HFF-Myc (cell line): ENCODE measurements around the gene HPN.
A peak's percentile ranks its signal among the peaks of the same experiment; 100 is the strongest.

Experiments
- DNase-seq: peaks from one replicate; pipeline ENCODE4 v3.0.0-alpha.2; 2011; ENCODE audit warnings: low read depth; ENCODE audit errors: extremely low read depth
- H3K4me3 ChIP-seq: replicated peaks from 2 replicates; pipeline ENCODE4 v1.5.1; 2011; ENCODE audit warnings: low read depth, mild to moderate bottlenecking, control low read depth, low read length
- TF ChIP-seq, protein P1 (sequence below): IDR thresholded peaks from 2 replicates; pipeline ENCODE4 v1.5.1; 2012; ENCODE audit warnings: mild to moderate bottlenecking, low read depth, low read length, control low read depth; ENCODE audit errors: missing control alignments

The HPN gene

DNA sequence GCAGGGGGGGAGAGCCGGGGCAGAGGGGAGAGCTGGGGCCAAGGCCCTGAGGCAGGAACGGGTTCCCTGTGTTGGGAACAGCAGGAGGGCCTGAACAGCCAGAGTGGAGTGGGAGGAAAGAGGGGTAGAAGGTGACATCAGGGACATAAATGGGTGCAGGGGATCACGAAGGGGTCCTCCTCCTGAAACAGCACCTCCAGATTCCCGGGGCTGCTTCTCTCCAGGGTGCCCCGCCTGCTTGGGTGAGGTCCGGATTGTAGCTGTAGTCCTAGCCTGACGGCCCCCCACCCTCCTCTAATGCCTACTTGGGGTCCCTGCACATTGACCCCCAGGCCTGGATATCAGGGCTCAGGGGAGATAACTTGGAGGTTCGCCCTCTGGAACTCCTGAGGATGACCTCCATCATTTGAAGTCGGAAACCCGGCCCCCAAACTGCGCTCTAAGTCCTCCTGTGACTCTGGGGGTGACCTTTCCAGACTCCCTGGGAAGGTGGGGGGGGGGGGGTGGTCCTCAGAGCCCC, 11.7 kb upstream of the HPN start:
- no peak for DNase-seq

DNA sequence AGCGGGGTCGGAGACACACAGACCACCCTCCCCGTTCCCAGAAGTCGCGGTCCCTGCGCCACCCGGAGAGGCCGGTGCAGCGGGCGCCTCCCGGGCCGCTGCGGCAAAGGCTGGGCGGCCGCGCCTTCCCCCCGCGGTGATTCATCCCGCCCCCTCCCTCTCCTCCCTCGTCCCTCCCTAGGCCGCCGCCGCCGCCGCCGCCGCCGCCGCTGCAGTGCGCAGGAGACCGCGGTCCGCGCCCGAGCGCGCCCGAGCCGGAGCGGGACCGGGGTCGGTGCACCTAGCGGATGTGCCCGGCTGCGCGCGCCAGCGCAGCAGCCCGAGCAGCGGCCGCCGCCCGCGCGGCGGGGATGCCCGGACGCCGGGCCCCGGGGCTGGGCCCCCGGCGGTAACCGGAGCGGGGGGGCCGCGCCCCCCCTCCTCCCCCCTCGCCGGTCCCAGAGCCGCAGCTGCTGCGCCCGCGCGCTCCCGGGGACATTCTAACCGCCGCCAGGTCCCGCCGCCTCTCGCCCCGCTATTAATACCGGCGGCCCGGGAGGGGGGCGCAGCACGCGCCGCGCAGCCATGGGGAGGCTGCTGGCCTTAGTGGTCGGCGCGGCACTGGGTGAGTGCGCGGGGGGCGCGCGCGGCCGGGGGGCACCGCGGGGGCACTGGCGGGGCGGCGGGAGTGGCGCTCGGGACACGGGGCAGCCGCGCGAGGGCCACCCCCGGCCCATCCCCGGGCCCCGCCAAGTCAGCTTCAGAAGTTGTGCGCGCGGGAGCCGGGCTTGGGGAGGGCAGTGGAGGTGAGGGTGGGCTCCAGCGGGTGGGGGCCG, 11.1 kb upstream of the HPN start, which contains the start of gene SCN1B:
Gene SCN1B, plus strand, starts transcription at position 214 of the 815 bp plus-strand sequence. Its CDS starts 351 bp downstream, at position 565.
- H3K4me3 ChIP-seq, result peak within 1 kb of the TSS; percentile 38
- TF ChIP-seq, protein P1, sequence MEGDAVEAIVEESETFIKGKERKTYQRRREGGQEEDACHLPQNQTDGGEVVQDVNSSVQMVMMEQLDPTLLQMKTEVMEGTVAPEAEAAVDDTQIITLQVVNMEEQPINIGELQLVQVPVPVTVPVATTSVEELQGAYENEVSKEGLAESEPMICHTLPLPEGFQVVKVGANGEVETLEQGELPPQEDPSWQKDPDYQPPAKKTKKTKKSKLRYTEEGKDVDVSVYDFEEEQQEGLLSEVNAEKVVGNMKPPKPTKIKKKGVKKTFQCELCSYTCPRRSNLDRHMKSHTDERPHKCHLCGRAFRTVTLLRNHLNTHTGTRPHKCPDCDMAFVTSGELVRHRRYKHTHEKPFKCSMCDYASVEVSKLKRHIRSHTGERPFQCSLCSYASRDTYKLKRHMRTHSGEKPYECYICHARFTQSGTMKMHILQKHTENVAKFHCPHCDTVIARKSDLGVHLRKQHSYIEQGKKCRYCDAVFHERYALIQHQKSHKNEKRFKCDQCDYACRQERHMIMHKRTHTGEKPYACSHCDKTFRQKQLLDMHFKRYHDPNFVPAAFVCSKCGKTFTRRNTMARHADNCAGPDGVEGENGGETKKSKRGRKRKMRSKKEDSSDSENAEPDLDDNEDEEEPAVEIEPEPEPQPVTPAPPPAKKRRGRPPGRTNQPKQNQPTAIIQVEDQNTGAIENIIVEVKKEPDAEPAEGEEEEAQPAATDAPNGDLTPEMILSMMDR, result no peak
- DNase-seq, result no peak

More for the DNA sequence above, 11.7 kb upstream of the HPN start:
- TF ChIP-seq, protein P1, result no peak
- peak overlapping the region; percentile 23 for H3K4me3 ChIP-seq

DNA sequence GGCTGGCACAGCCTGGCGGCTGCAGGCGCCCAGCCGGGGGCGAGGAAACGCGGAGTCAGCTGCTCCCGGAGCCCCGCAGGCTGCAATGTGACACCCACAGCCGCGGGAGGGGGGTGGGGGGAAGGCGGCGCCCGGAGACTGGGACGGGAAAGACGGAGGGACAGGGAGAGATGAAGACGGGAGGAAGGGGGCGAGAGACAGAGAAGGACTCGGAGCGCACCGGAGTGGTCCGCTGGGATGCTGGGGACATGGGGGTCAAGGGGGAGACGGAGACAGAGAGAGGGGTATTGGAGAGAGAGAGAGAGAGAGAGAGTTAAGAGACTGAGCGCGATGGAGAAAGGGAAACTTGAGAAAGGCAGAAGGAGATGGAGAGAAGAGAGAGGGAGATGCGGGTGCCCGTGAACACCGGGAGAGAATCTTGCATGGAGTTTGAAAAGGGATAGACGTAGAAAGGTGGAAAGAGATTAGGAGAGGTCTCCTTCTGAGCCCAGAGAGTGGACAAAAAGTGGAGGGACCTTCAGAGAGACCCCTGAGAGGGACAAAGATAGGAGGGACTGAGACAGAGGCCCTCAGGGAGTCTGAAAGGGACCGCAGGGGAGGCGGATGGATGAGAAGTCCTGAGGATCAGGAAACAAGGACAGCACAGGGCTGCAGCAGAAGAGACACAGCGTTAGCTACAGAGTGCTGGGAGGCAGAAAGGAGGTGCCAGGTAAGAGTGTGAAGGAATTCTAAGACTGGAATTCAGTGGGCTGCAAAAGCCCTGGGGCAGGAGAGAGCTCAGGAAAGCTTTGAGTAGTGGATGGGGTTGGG, 10.2 kb upstream of the HPN start:
- no peak for DNase-seq
- H3K4me3 ChIP-seq, result peak overlapping the region; percentile 38
- TF ChIP-seq, protein P1, result no peak

DNA sequence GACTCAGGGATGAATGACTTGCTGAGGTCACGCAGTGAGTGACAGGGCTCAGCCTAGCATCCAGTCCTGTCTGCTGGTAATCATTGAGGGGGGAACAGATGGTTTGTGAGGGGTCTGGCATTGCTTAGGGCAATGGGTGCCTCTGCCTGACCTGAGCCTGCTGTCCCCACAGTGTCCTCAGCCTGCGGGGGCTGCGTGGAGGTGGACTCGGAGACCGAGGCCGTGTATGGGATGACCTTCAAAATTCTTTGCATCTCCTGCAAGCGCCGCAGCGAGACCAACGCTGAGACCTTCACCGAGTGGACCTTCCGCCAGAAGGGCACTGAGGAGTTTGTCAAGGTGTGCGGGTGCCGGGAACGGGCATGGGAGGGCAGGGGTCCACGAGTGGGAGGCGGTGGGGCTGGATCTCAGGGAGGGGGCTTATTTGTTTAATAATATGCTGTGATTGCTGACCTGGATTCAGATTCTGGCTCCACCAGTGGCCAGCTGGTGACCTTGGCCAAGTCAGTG, 9.1 kb upstream of the HPN start:
- DNase-seq, result no peak
- no peak overlapping the region for H3K4me3 ChIP-seq
- TF ChIP-seq, protein P1, result no peak

DNA sequence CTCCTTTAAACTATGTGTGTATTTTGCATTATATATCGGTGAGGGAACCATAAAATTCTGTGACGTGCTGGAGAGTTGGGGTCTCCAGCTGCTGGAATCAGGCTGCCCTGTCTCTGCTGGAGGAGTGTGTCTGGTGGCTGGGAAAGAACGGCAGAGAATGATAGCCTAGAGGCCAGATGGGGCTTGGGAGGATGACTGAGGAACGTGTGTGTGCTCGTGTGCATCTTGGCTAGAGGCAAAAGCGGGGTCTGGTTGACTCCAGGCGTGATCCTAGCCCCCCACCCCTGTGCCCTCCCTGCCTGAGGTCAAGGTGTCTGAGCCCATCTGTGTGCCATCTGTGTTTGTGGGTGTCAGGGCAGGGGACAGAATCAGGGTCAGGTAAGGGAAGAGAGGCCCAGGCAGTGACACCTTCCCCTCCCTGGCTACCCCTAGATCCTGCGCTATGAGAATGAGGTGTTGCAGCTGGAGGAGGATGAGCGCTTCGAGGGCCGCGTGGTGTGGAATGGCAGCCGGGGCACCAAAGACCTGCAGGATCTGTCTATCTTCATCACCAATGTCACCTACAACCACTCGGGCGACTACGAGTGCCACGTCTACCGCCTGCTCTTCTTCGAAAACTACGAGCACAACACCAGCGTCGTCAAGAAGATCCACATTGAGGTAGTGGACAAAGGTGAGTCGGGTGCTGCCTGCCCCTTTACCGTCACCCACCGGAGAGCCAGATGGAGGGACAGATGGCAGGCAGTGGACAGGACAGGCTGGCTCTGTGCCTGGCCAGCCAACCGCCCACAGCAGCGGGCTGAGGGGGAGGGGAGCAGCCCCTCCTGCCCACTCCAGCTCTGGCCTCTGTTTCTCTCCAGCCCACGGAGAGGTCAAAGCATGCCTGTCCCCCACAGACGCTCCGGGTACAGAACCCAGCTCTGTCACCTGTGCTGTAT, 8.2 kb upstream of the HPN start:
- TF ChIP-seq, protein P1, result no peak
- H3K4me3 ChIP-seq, result no peak overlapping the region
- no peak for DNase-seq
